GM12865 (cell line): ENCODE measurements around the gene CCDC15.
"Not testable (repeated sequence)": the region's sequence is repeated elsewhere in the genome, so short reads cannot be mapped to it uniquely, and the experiment has no call there.

Experiments used
- DNase-seq: peaks from one replicate; pipeline ENCODE4 v3.0.0; 2010; ENCODE audit warnings: low read depth
- H3K4me3 ChIP-seq: 2 replicates; pipeline ENCODE4 v1.5.1; 2011; ENCODE audit warnings: mild to moderate bottlenecking, low read depth, low read length, control low read depth
- CTCF ChIP-seq: IDR thresholded peaks from 2 replicates; pipeline ENCODE4 v1.5.1; 2011; ENCODE audit warnings: low read length, control low read depth, low read depth, inconsistent platforms; ENCODE audit not compliant: insufficient read depth; ENCODE audit errors: missing control alignments

CCDC15 gene

GRCh38 chr11:125084761-125085231 lies 130.8 kb downstream of the CCDC15 start:
- TF ChIP-seq CTCF = no peak
- no peak overlapping the region for H3K4me3 ChIP-seq
- DNase-seq = no peak

DNA sequence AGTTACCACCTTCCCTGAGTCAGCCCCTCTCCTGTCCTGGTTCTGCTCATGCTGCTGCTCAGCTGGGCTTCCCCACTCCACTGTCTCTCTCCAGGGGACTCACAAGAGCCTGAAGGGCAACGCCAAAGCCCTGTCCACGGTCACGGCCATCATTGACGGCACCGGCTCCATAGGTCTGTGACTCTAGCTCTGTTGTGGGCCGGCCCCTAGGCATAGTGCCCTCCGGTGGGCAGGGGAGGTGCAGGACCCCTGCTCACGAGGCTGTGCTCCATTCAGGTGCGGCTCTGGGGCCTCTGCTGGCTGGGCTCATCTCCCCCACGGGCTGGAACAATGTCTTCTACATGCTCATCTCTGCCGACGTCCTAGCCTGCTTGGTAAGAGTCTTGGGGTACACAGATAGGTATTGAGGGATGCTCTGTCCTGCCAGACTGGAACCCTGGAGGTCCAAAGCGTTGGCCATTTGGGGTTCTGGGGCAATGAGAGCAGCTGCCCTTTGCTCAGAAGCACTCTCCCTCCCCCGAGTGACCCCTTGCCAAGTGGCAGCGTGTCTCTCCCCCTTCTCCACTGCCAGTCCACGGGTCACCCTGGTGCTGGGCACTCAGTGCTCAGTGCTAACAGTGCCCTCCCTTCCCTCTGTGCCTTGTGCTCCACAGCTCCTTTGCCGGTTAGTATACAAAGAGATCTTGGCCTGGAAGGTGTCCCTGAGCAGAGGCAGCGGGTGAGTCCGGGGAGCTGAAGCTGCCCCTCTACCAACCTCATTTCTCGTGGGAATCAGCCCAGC lies 131.5 kb downstream of the CCDC15 start:
- TF ChIP-seq CTCF = no peak
- DNase-seq = no peak
- H3K4me3 ChIP-seq = no peak overlapping the region

DNA sequence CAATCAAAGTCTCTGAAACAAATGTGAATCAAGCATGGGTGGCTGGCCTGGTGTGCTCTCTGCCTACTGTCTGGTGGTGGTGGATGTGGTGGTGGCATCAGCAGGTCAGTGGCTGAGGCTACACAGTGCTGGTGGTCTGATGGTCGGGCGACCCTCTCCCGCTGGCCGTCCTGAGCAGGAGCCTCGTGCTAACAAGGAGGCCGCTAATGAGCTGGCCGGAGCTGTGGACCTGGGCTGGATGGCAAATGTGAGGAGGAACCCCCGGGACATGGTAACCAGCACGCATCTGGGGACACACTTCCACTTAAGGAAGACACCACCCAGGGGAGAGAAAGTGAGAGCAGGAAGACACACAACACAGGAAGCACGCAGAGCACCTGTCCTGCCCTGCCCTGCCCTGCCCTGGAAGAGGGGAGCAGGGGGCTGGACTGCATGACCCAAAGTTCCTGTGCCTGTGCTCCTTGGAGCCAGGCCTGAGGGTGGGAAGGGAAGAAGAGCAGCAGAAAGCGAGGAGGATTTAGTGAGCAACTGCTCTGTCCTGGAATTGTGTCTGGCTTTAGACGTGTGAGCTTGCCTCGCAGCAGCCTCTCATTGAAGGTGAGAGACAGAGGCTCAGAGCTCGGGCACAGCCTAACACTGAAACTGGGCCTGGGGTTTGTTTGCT lies 132.8 kb downstream of the CCDC15 start:
- DNase-seq = no peak
- no peak for TF ChIP-seq CTCF
- no peak overlapping the region for H3K4me3 ChIP-seq

GRCh38 chr11:125088123-125088522 lies 134.1 kb downstream of the CCDC15 start:
- no peak for TF ChIP-seq CTCF
- H3K4me3 ChIP-seq = no peak overlapping the region
- DNase-seq = no peak

GRCh38 chr11:125088576-125089455 lies 134.8 kb downstream of the CCDC15 start:
- no peak for DNase-seq
- no peak for TF ChIP-seq CTCF
- H3K4me3 ChIP-seq = no peak overlapping the region

DNA sequence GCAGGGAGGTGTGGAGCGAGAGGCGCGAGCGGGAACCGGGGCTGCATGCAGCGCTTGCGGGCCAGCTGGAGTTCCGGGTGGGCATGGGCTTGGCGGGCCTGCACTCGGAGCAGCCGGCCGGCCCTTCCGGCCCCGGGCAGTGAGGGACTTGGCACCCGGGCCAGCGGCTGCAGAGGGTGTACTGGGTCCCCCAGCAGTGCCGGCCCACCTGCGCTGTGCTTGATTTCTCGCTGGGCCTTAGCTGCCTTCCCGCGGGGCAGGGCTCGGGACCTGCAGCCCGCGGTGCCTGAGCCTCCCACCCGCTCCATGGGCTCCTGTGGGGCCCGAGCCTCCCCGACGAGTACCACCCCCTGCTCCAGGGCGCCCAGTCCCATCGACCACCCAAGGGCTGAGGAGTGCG lies 135.5 kb downstream of the CCDC15 start:
- H3K4me3 ChIP-seq, DNase-seq: not testable (repeated sequence)

DNA sequence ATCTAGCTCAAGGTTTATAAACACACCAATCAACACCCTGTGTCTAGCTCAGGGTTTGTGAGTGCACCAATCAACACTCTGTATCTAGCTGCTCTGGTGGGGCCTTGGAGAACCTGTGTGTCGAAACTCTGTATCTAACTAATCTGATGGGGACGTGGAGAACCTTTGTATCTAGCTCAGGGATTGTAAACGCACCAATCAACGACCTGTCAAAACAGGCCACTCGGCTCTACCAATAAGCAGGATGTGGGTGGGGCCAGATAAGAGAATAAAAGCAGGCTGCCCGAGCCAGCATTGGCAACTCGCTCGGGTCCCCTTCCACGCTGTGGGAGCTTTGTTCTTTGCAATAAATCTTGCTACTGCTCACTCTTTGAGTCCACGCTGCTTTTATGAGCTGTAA lies 136.1 kb downstream of the CCDC15 start:
- not testable (repeated sequence) for H3K4me3 ChIP-seq, DNase-seq
